Thyroid gland (tissue), 4 donors: ENCODE measurements around the gene NAA15. TPM values are rescaled to one million over a fixed set of nuclear protein-coding genes. Genes with fewer than 3 reads are reported as not detected.

Experiments
- DNase-seq, 2 donors: peaks; one replicate each; pipeline ENCODE4 v3.0.0-alpha.2; 2019
- H3K27ac ChIP-seq, 3 donors: fragments of 200-600 bp; sonication (generic); 1 replicate in 2 of 3; 2 replicates in 1 of 3; pipeline ENCODE4 v1.5.1; 2016 to 2019; ENCODE audit warnings: mild to moderate bottlenecking in 1 of 3, moderate library complexity in 1 of 3
- H3K27me3 ChIP-seq: fragments of 200-600 bp; sonication (generic); one replicate; pipeline ENCODE4 v1.5.1; 2019
- H3K36me3 ChIP-seq, 2 donors: fragments of 200-600 bp; sonication (generic); one replicate each; pipeline ENCODE4 v1.5.1; 2016 to 2019
- H3K4me1 ChIP-seq, 2 donors: fragments of 200-600 bp; sonication (generic); one replicate each; pipeline ENCODE4 v1.5.1; 2017 to 2019
- H3K4me3 ChIP-seq, 3 donors: fragments of 200-600 bp; sonication (generic); replicated peaks in 1 of 3; 1 replicate in 2 of 3; 2 replicates in 1 of 3; pipeline ENCODE4 v1.5.1; 2016; ENCODE audit warnings: mild to moderate bottlenecking in 1 of 3
- H3K9me3 ChIP-seq: fragments of 200-600 bp; sonication (generic); one replicate; pipeline ENCODE4 v1.5.1; 2017
- POLR2A ChIP-seq, 2 donors: fragments of 450-650 bp; IDR thresholded peaks; one replicate each; pipeline ENCODE4 v1.6.1; 2017; ENCODE audit warnings: antibody characterized with exemption in 2 of 2, mild to moderate bottlenecking in 2 of 2, moderate library complexity in 1 of 2
- WGBS, 2 donors: methylation state at CpG; one replicate each; pipeline ENCODE4 v1.1.5; 2017; 5-methylcytosine and 5-hydroxymethylcytosine counted together
- intact Hi-C: fragments of 100-400 bp; cut with DNase I; formaldehyde crosslinking; loops from one replicate; pipeline ENCODE4 v1.15.1; 2023
- total RNA-seq, 4 donors: library from RNA; depleted of rRNA; stranded (reverse); fragments of >200 nt; gene quantifications; one replicate each; pipeline ENCODE4 v1.2.3, GENCODE V29; 2016
- TF ChIP-seq, protein P1 (sequence below), 6 experiments: fragments of 200-600 bp in 3 of 6; fragments of 450-650 bp in 3 of 6; sonication (generic) in 3 of 6; IDR thresholded peaks; one replicate each; pipeline ENCODE4 v1.5.1; 2016 to 2019; ENCODE audit warnings: antibody characterized with exemption in 6 of 6, mild to moderate bottlenecking in 2 of 6, inconsistent platforms in 1 of 6, moderate library complexity in 1 of 6

The NAA15 gene
- total RNA-seq, 4 donors from 2014 or later: 21.7 to 47.7 (median 24.6) TPM

DNA sequence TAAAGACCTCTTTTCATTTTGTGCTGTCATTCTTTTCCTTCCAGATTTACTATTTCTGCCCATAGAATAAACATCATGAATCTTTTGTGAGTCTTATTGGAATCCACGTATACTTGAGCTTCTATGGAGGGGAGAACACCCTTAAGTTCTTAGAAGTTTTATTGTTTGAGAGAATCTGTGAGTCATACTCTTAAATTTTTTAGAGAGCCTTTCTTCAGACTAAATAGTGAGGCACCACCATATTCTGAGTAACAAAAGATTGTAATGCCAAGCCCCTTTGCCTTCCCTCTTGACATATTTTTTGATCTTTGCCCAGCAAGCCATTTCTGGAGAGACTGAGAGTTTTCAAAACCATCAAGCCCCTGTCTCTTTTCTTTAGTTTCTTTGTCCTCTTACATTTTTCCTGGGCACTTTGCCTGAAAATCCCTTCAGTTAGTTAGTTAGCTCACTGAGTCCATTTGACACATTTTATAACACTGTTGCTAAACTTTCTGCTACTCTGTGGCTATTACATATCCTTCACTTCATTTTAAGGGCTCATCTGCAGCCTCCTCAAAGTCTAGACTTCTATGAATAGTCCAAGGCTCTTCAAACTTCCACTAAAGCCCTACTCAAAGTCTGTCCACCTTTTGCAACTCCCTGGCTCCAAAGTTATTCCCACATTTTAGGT, 66.3 kb downstream of the NAA15 start:
- Histone ChIP-seq H3K27ac (no peak overlapping the region), H3K36me3 (peaks cover 0 to 2% of the 10 kb centered on the region in 2 donors)
- 79 to 88% methylated on average over 1 of the region's 1 CpG for WGBS, 2 donors

DNA sequence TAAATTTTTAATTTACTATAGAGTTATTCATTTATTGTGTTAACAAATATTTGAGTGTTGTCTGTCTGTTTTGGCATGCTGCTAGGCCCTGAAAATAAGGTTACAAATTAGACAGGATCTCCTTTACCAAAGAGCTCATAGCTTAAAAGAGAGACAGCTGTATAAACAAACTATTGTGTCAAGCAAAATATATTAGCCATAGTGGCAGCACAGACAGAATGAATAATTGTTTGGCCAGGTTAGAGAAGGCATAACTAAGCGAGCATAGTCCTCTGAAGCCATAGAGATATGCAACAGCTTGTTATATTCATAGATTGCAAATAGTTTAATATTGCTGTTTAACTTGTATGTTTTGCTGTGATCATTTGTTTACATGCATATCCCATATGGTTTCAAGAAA, 67.7 kb downstream of the NAA15 start:
- no peak overlapping the region for H3K4me3 ChIP-seq
- intact Hi-C loops: no loop called here
- H3K27ac ChIP-seq: no peak overlapping the region
- WGBS, 2 donors: 91 to 94% methylated on average over 1 of the region's 1 CpG
- H3K9me3 ChIP-seq: no peaks in the 10 kb centered on the region
- no peak for DNase-seq
- peaks cover 0 to 3% of the 10 kb centered on the region in 2 donors for H3K4me1 ChIP-seq
- no peaks in the 10 kb centered on the region for H3K27me3 ChIP-seq
- TF ChIP-seq, protein P1, sequence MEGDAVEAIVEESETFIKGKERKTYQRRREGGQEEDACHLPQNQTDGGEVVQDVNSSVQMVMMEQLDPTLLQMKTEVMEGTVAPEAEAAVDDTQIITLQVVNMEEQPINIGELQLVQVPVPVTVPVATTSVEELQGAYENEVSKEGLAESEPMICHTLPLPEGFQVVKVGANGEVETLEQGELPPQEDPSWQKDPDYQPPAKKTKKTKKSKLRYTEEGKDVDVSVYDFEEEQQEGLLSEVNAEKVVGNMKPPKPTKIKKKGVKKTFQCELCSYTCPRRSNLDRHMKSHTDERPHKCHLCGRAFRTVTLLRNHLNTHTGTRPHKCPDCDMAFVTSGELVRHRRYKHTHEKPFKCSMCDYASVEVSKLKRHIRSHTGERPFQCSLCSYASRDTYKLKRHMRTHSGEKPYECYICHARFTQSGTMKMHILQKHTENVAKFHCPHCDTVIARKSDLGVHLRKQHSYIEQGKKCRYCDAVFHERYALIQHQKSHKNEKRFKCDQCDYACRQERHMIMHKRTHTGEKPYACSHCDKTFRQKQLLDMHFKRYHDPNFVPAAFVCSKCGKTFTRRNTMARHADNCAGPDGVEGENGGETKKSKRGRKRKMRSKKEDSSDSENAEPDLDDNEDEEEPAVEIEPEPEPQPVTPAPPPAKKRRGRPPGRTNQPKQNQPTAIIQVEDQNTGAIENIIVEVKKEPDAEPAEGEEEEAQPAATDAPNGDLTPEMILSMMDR (IDR thresholded peaks at IDR 0.05): no peak
- no peak for TF ChIP-seq POLR2A (IDR thresholded peaks at IDR 0.05)
- H3K36me3 ChIP-seq: peaks cover 5 to 6% of the 10 kb centered on the region in 2 donors

More for the DNA sequence above, 66.3 kb downstream of the NAA15 start:
- Histone ChIP-seq H3K4me1 (peaks cover 0 to 3% of the 10 kb centered on the region in 2 donors), H3K27me3 (no peaks in the 10 kb centered on the region), H3K9me3 (no peaks in the 10 kb centered on the region), H3K4me3 (no peak overlapping the region)
- TF ChIP-seq POLR2A (IDR thresholded peaks at IDR 0.05): no peak
- TF ChIP-seq, protein P1 (IDR thresholded peaks at IDR 0.05): no peak
- DNase-seq: no peak
- intact Hi-C loops: no loop called here

GRCh38 chr4:139374251-139374650, 72.9 kb downstream of the NAA15 start:
- H3K36me3 ChIP-seq: peaks cover 10 to 12% of the 10 kb centered on the region in 2 donors
- H3K4me1 ChIP-seq: no peaks in the 10 kb centered on the region
- DNase-seq: no peak
- no peak overlapping the region for H3K4me3 ChIP-seq
- intact Hi-C loops: no loop called here
- H3K27ac ChIP-seq: no peak overlapping the region
- no peaks in the 10 kb centered on the region for H3K27me3 ChIP-seq
- H3K9me3 ChIP-seq: no peaks in the 10 kb centered on the region
- TF ChIP-seq, protein P1 (IDR thresholded peaks at IDR 0.05): no peak
- TF ChIP-seq POLR2A (IDR thresholded peaks at IDR 0.05): no peak
- WGBS, 2 donors: 98 to 100% methylated on average over 1 of the region's 1 CpG

- WGBS, 2 donors: 91 to 95% methylated on average over 4 of the region's 4 CpGs
- no peaks in the 10 kb centered on the region for H3K36me3 ChIP-seq
- intact Hi-C loops: no loop called here
Observed at GRCh38 chr4:139386421-139386820, 85.1 kb downstream of the NAA15 start.

DNA sequence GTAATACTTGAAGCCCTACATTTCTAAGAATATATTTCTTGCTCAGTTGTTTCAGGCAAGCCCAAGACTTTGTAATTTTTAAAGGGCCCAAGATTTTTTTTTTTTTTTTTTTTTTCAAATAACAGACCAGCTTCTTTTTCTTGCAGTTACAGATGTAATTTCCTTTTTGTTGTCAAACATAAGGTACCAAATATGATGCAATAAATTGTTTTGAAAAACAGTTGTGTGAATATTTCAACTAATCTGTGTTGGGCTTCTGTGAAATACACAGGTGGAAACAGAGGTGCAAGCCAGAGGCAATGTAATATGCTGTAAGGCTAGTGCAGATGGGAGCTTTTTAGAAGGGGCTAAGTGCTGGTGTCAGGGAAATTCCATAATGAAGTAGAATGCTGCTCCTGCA, 87.8 kb downstream of the NAA15 start:
- Histone ChIP-seq H3K4me3 (no peak overlapping the region), H3K9me3 (no peaks in the 10 kb centered on the region), H3K36me3 (peaks cover 0 to 4% of the 10 kb centered on the region in 2 donors), H3K4me1 (no peaks in the 10 kb centered on the region), H3K27ac (no peak overlapping the region), H3K27me3 (no peaks in the 10 kb centered on the region)
- TF ChIP-seq, protein P1 (IDR thresholded peaks at IDR 0.05): no peak
- no peak for TF ChIP-seq POLR2A (IDR thresholded peaks at IDR 0.05)
- intact Hi-C loops: no loop called here
- DNase-seq: no peak

More at GRCh38 chr4:139386421-139386820, 85.1 kb downstream of the NAA15 start:
- Histone ChIP-seq H3K27ac (no peak overlapping the region), H3K9me3 (no peaks in the 10 kb centered on the region), H3K27me3 (no peaks in the 10 kb centered on the region), H3K4me1 (no peaks in the 10 kb centered on the region), H3K4me3 (no peak overlapping the region)
- no peak for DNase-seq
- TF ChIP-seq, protein P1 (IDR thresholded peaks at IDR 0.05): no peak
- no peak for TF ChIP-seq POLR2A (IDR thresholded peaks at IDR 0.05)
